IgD-negative memory B cell (primary cell): ENCODE measurements around the gene NT5M. TPM values are rescaled to one million over a fixed set of nuclear protein-coding genes. Genes with fewer than 3 reads are reported as not detected.

Experiments used
- H3K27ac Mint-ChIP-seq, 3 donors: one replicate each; pipeline ENCODE4 v1.8.0; 2020 to 2022; ENCODE audit warnings: mild to moderate bottlenecking in 3 of 3, mixed read lengths in 3 of 3, moderate library complexity in 1 of 3
- H3K27me3 Mint-ChIP-seq: one replicate; pipeline ENCODE4 v1.8.0; 2021; ENCODE audit warnings: mixed read lengths
- H3K36me3 Mint-ChIP-seq: one replicate; pipeline ENCODE4 v1.8.0; 2020; ENCODE audit warnings: mild to moderate bottlenecking, mixed read lengths
- H3K4me1 Mint-ChIP-seq, 3 donors: one replicate each; pipeline ENCODE4 v1.8.0; 2020 to 2022; ENCODE audit warnings: mixed read lengths in 3 of 3, mild to moderate bottlenecking in 1 of 3
- H3K4me3 Mint-ChIP-seq, 4 donors: one replicate each; pipeline ENCODE4 v1.8.0; 2020 to 2022; ENCODE audit warnings: mild to moderate bottlenecking in 4 of 4, mixed read lengths in 4 of 4, moderate library complexity in 3 of 4
- H3K9me3 Mint-ChIP-seq, 3 donors: one replicate each; pipeline ENCODE4 v1.8.0; 2020 to 2021; ENCODE audit warnings: mixed read lengths in 3 of 3, mild to moderate bottlenecking in 1 of 3
- polyA plus RNA-seq: library from polyadenylated mRNA; unstranded; fragments of 300-500 nt; fragmentation: Illumina TruSeq; gene quantifications from one replicate; pipeline ENCODE4 v1.2.3, GENCODE V29; 2021

The NT5M gene
- polyA plus RNA-seq, 1 donor from 2014 or later, result 2.4 TPM

- peaks cover 0 to 14% (median 5%) of the 10 kb centered on the region in 3 donors for H3K9me3 Mint-ChIP-seq
- peaks cover 4% of the 10 kb centered on the region for H3K36me3 Mint-ChIP-seq
- no peaks in the 10 kb centered on the region for H3K4me1 Mint-ChIP-seq
- peaks cover 18% of the 10 kb centered on the region for H3K27me3 Mint-ChIP-seq
- H3K27ac Mint-ChIP-seq, result no peak overlapping the region
- H3K4me3 Mint-ChIP-seq, result no peak overlapping the region
These were observed 59.4 kb downstream of the NT5M start for GRCh38 chr17:17362540-17362930.

DNA sequence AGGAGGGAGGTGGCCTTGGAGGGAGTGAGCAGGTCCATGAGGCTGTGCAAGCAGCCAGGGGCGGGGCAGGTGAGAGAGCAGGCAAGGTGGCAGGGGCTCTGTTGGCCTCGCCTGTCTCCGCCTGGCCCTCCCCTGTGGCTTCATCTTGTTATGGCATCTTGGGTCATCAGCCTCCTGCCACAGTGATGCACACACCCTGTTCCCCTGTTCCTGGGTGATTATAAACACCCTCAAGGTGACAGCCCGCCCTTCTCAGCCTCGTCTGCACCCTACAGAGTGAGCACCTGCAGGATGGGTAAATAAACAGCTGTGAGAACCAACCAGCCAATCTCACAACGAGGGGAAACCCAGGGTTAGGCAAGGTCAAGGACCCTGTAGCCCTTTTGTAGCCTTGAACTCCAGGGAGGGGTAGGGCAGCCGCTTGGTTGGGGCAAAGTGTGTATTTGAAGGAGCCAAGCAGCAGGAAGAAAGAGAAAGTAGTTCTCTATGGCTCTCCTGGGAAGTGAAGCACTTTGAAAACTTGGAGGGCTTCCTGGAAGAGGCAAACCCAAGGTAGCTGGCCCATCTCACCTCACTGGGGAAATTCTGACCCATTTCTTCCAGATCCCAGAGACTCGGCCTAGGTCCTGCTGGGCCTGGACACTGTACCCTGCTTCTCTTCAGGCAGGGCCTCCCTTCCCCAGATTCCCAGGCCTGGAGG lies 60.6 kb downstream of the NT5M start:
- Mint-ChIP-seq H3K27me3 (peaks cover 18% of the 10 kb centered on the region), H3K4me3 (no peak overlapping the region), H3K27ac (no peak overlapping the region), H3K4me1 (no peaks in the 10 kb centered on the region), H3K36me3 (peaks cover 4% of the 10 kb centered on the region), H3K9me3 (peaks cover 0 to 14% (median 3%) of the 10 kb centered on the region in 3 donors)

GRCh38 chr17:17364338-17364667 lies 61.1 kb downstream of the NT5M start:
- Mint-ChIP-seq H3K4me3 (no peak overlapping the region), H3K4me1 (no peaks in the 10 kb centered on the region), H3K27ac (peak overlapping the region in 1 of 3 donors; percentile 16), H3K36me3 (peaks cover 4% of the 10 kb centered on the region), H3K9me3 (peaks cover 0 to 14% (median 2%) of the 10 kb centered on the region in 3 donors), H3K27me3 (peaks cover 18% of the 10 kb centered on the region)

- Mint-ChIP-seq H3K4me3 (no peak overlapping the region), H3K9me3 (peaks cover 0 to 1% (median 0%) of the 10 kb centered on the region in 3 donors), H3K4me1 (no peaks in the 10 kb centered on the region), H3K36me3 (peaks cover 4% of the 10 kb centered on the region), H3K27me3 (peaks cover 18% of the 10 kb centered on the region), H3K27ac (no peak overlapping the region)
These were observed 62.4 kb downstream of the NT5M start for GRCh38 chr17:17365476-17366110.

DNA sequence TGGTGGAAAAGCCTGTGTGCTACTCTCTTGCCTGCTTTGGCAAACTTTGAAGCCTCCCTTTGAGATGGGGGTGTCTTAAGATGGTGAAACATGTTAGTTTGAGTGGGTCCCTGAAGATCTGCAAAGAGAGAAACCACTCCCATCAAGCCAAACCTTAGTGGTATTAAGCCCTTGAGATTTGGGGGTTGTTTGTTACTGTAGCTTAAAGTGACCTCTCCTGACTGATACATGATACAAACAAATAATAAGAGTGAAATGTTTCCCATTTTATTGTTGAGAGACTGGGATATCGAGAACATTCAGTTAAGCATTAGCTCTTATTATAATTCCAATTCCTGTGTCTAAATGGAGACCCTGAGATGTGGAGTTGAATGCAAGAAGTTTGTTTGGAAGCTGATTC lies 63.1 kb downstream of the NT5M start:
- H3K4me1 Mint-ChIP-seq, result no peaks in the 10 kb centered on the region
- peaks cover 22% of the 10 kb centered on the region for H3K27me3 Mint-ChIP-seq
- peak overlapping the region in 2 of 4 donors; percentile 15 to 19 for H3K4me3 Mint-ChIP-seq
- no peak overlapping the region for H3K27ac Mint-ChIP-seq
- H3K9me3 Mint-ChIP-seq, result no peaks in the 10 kb centered on the region
- peaks cover under 1% of the 10 kb centered on the region for H3K36me3 Mint-ChIP-seq

- Mint-ChIP-seq H3K27me3 (peaks cover 17% of the 10 kb centered on the region), H3K9me3 (no peaks in the 10 kb centered on the region), H3K36me3 (no peaks in the 10 kb centered on the region), H3K4me3 (peak overlapping the region in 1 of 4 donors; percentile 39), H3K27ac (no peak overlapping the region), H3K4me1 (no peaks in the 10 kb centered on the region)
These were observed 64.0 kb downstream of the NT5M start for GRCh38 chr17:17366941-17367875.

- Mint-ChIP-seq H3K27ac (no peak overlapping the region), H3K9me3 (no peaks in the 10 kb centered on the region), H3K4me3 (no peak overlapping the region), H3K27me3 (peaks cover 17% of the 10 kb centered on the region), H3K36me3 (no peaks in the 10 kb centered on the region), H3K4me1 (no peaks in the 10 kb centered on the region)
These were observed 64.8 kb downstream of the NT5M start for GRCh38 chr17:17367931-17368330.

DNA sequence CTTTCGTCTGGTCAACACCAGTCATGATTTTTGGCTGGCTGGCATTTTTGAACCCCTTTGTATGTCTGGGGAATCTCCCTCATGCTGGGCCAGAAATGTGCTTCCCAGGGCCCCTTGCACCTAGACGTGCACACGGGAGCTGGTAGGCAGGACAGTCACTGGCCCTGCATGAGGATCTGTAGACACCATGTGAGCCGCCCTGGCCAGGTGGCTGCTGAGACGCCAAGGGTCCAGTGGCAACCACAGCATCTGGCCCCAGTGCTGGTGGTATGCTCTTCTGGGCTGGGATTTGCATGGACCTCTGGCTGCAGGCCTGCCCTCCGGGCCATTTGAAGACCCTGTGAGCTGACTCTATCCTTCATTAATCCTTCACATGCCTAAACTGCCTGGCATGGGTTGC lies 67.5 kb downstream of the NT5M start:
- no peaks in the 10 kb centered on the region for H3K9me3 Mint-ChIP-seq
- no peak overlapping the region for H3K4me3 Mint-ChIP-seq
- H3K27me3 Mint-ChIP-seq, result peaks cover 8% of the 10 kb centered on the region
- H3K36me3 Mint-ChIP-seq, result no peaks in the 10 kb centered on the region
- H3K27ac Mint-ChIP-seq, result no peak overlapping the region
- no peaks in the 10 kb centered on the region for H3K4me1 Mint-ChIP-seq

DNA sequence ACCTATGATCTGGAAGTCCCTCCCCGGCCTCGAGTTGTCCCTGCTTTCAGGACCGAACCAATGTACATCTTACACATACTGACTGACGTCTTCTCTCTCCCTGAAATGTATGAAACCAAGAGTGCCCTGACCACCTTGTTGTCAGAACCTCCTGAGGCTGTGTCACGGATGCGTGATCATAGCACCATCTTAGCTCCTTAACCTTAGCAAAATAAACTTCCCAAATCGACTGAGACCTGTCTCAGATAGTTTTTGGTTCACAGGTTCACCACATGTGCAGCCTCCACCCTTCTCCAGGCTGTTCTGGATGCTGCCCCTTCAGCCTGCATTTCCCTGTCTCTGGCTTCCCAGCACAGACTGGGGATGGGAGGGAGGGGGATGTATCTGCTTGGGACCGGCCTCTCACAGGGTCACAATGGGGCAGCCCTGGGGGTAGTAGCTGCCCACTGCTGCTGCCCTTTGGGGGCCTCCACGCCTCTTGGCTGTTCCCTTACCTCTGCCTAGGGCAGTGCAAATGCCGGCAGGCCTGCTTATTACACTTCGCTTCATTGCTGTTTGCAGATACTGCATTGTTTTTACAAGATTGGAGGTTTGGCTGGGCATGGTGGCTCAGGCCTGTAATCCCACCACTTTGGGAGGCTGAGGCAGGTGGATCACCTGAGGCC lies 69.8 kb downstream of the NT5M start:
- Mint-ChIP-seq H3K36me3 (no peaks in the 10 kb centered on the region), H3K4me3 (no peak overlapping the region), H3K27ac (no peak overlapping the region), H3K27me3 (peaks cover 4% of the 10 kb centered on the region), H3K9me3 (no peaks in the 10 kb centered on the region), H3K4me1 (no peaks in the 10 kb centered on the region)

DNA sequence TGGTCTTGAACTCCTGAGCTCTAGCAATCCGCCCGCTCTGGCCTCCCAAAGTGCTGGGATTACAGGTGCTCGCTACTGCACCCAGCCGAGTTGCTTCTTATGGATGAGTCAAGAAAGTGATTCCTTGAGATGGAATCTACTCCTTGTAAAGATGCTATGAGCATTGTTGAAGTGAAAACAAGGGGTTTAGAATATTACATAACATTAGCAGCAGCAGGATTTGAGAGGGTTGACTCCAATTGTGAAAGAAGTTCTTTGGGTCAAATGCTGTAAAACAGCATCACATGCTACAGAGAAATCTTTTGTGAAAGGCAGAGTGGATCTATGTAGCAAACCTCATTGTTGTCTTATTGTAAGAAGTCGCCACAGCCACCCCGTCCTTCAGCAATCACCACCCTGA lies 72.7 kb downstream of the NT5M start:
- Mint-ChIP-seq H3K9me3 (no peaks in the 10 kb centered on the region), H3K4me1 (no peaks in the 10 kb centered on the region)

DNA sequence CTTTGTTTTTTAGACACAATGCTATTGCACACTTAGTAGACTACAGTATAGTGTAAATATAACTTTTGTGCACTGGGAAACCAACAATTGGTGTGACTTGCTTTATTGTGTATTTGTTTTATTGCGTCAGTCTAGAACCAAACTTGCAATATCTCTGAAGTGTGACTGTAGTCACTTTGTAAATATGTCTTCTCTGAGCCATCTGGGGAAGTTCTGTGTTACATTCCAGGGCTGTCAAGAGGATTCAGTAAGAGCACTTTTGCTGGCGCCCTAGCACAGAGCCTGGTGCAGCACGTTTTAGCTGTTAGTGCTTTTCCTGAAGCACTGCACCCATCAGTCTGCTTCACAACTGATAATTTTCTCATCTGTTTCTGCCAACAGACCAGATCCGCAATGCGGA lies 73.2 kb downstream of the NT5M start:
- Mint-ChIP-seq H3K27ac (no peak overlapping the region), H3K4me3 (no peak overlapping the region), H3K36me3 (no peaks in the 10 kb centered on the region), H3K27me3 (peaks cover 2% of the 10 kb centered on the region), H3K9me3 (no peaks in the 10 kb centered on the region), H3K4me1 (no peaks in the 10 kb centered on the region)

More for the DNA sequence above, 72.7 kb downstream of the NT5M start:
- H3K27ac Mint-ChIP-seq, result no peak overlapping the region
- H3K36me3 Mint-ChIP-seq, result no peaks in the 10 kb centered on the region
- H3K27me3 Mint-ChIP-seq, result peaks cover 5% of the 10 kb centered on the region
- H3K4me3 Mint-ChIP-seq, result no peak overlapping the region

- Mint-ChIP-seq H3K27ac (no peak overlapping the region), H3K4me3 (peak overlapping the region in 1 of 4 donors; percentile 60), H3K27me3 (peaks cover 6% of the 10 kb centered on the region), H3K4me1 (peaks cover 0 to 2% (median 0%) of the 10 kb centered on the region in 3 donors), H3K9me3 (no peaks in the 10 kb centered on the region), H3K36me3 (no peaks in the 10 kb centered on the region)
These were observed 74.1 kb downstream of the NT5M start for GRCh38 chr17:17377071-17377967.

- peaks cover 9% of the 10 kb centered on the region for H3K27me3 Mint-ChIP-seq
- H3K9me3 Mint-ChIP-seq, result no peaks in the 10 kb centered on the region
- H3K27ac Mint-ChIP-seq, result no peak overlapping the region
- no peaks in the 10 kb centered on the region for H3K36me3 Mint-ChIP-seq
- peaks cover 0 to 2% (median 1%) of the 10 kb centered on the region in 3 donors for H3K4me1 Mint-ChIP-seq
- no peak overlapping the region for H3K4me3 Mint-ChIP-seq
These were observed 76.2 kb downstream of the NT5M start for GRCh38 chr17:17379197-17379991.
